Psoas muscle (tissue), 8 donors: ENCODE measurements around the gene SMURF1. TPM values are rescaled to one million over a fixed set of nuclear protein-coding genes. Genes with fewer than 3 reads are reported as not detected.

Experiments
- ATAC-seq, 4 donors: fragments of 200-7000 bp; cut with Tn5 transposase; one replicate each; pipeline ENCODE4 v1.9.1; 2020; ENCODE audit warnings: moderate library complexity in 3 of 4, mild to moderate bottlenecking in 2 of 4
- DNase-seq, 2 donors: peaks; one replicate each; pipeline ENCODE4 v3.0.0-alpha.2; 2020
- H3K27ac ChIP-seq: fragments of 200-600 bp; one replicate; pipeline ENCODE4 v1.8.0; 2022
- H3K27me3 ChIP-seq, 3 donors: fragments of 200-600 bp in 1 of 3; one replicate each; pipeline versions ENCODE4 v1.6.1 to v1.8.0; 2013 to 2022; ENCODE audit warnings: low read length in 2 of 3, mild to moderate bottlenecking in 2 of 3, moderate library complexity in 1 of 3; ENCODE audit not compliant: insufficient read depth in 3 of 3
- H3K36me3 ChIP-seq, 2 donors: fragments of 200-600 bp in 1 of 2; one replicate each; pipeline versions ENCODE4 v1.6.1 to v1.8.0; 2013 to 2022; ENCODE audit warnings: low read depth in 1 of 2, mild to moderate bottlenecking in 1 of 2, moderate library complexity in 1 of 2; ENCODE audit not compliant: insufficient read depth in 1 of 2
- H3K4me1 ChIP-seq: fragments of 200-600 bp; one replicate; pipeline ENCODE4 v1.8.0; 2022
- H3K4me3 ChIP-seq: fragments of 200-600 bp; one replicate; pipeline ENCODE4 v1.8.0; 2022; ENCODE audit warnings: mild to moderate bottlenecking
- H3K9me3 ChIP-seq: fragments of 200-600 bp; one replicate; pipeline ENCODE4 v1.8.0; 2022
- WGBS, 3 donors: extraction: QIAGEN DNeasy Blood & Tissue Kit; methylation state at CpG; one replicate each; pipeline versions ENCODE4 v1.1.6 to v1.1.7; 2013; 5-methylcytosine and 5-hydroxymethylcytosine counted together
- intact Hi-C, 2 donors: fragments of 100-400 bp; cut with DNase I; formaldehyde crosslinking; loops; one replicate each; pipeline versions ENCODE4 v1.11.0 to v1.14.2; 2022
- polyA plus RNA-seq, 3 donors: library from polyadenylated mRNA; stranded (reverse); fragments of 200-250 nt; gene quantifications; one replicate each; pipeline ENCODE4 v1.2.3, GENCODE V29; 2013
- total RNA-seq, 4 donors: library from RNA; stranded (reverse); fragmentation: NEBNext Ultra II Directional in 2 of 4; extraction: Animal tissue kit (Norgen Biotek cat#: 25700) in 2 of 4; gene quantifications; one replicate each; pipeline versions ENCODE4 v1.2.1 to v1.2.4, GENCODE V29; 2021 to 2023
- TF ChIP-seq, protein P1 (sequence below): fragments of 200-600 bp; IDR thresholded peaks from one replicate; pipeline ENCODE4 v1.8.0; 2022; ENCODE audit warnings: antibody characterized with exemption
- donor health status: healthy with polysubstance abuse.
- donor health status: DM: no; HTN: no; CAD: no; lungs with moderate emphysema.
- donor health status: Bipolar disorder and iron deficiency.
- donor health status: healthy.
- donor health status: DM: yes; HTN: yes; CAD: no.
- donor health status: DM: no; HTN: no; CAD: no.
- donor health status: DM: no; HTN: no; CAD: no.
- donor health status: DM: yes; HTN: yes; CAD: no.

SMURF1 gene
- total and polyA plus RNA-seq, 7 donors = 5.8 to 16.9 (median 10.2) TPM

DNA sequence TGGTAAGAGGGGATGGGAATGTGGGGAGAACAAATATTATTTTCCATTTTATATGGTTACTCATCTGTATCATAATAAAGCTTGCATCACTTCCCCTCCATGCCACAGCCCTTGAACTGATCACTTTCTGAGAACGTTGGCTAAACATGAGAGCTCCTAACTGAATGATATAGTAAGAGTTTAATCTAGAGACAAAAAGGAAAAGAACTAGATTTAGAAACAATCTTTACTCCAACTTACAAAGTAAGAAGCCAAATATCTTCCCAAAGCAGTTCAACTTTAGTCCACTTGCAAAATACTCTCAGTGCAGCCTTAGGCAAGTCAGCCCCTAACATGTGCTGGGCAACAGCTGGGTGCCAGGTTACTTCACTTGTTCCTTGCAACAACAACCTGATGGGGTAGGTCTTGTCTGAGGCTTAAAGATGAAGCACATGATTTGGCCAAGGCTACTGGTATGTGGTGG lies 20.3 kb downstream of the SMURF1 start:
- peak in 1 of 2 donors; percentile 27 for DNase-seq
- TF ChIP-seq, protein P1, sequence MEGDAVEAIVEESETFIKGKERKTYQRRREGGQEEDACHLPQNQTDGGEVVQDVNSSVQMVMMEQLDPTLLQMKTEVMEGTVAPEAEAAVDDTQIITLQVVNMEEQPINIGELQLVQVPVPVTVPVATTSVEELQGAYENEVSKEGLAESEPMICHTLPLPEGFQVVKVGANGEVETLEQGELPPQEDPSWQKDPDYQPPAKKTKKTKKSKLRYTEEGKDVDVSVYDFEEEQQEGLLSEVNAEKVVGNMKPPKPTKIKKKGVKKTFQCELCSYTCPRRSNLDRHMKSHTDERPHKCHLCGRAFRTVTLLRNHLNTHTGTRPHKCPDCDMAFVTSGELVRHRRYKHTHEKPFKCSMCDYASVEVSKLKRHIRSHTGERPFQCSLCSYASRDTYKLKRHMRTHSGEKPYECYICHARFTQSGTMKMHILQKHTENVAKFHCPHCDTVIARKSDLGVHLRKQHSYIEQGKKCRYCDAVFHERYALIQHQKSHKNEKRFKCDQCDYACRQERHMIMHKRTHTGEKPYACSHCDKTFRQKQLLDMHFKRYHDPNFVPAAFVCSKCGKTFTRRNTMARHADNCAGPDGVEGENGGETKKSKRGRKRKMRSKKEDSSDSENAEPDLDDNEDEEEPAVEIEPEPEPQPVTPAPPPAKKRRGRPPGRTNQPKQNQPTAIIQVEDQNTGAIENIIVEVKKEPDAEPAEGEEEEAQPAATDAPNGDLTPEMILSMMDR = no peak
- H3K4me1 ChIP-seq = peaks cover 58% of the 10 kb centered on the region
- no peak overlapping the region for H3K27ac ChIP-seq
- H3K36me3 ChIP-seq = no peaks in the 10 kb centered on the region
- intact Hi-C loops = loop anchor here in 1 of 2 donors (10.0 kb wide), 1 partner anchor 49 kb away; no protein-coding TSS in a partner anchor
- no peak overlapping the region for H3K4me3 ChIP-seq
- 45 to 70% (median 70%) methylated on average over 1 of the region's 1 CpG for WGBS, 3 donors
- no peaks in the 10 kb centered on the region for H3K9me3 ChIP-seq
- peak in 3 of 4 donors; percentile 61 to 80 (median 79) for ATAC-seq
- H3K27me3 ChIP-seq = no peaks in the 10 kb centered on the region

DNA sequence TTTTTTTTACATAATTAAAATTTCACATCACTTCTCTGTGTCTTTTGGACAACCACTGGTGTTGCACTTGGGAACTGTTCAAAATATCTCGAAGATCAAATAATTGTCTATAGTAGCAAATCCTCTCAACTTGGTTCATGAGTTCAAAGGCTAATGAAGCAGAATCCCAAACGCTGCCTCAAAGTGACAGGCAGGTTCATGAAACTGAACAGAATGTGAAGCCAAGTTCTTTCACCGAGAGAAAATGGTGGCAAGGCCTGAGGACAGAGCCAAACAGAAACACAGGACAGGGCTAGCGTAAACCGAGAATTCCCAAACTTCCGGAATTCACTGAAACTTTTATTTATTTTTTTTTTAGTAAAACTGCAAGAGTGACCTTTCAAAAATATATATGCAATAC lies 21.1 kb downstream of the SMURF1 start:
- DNase-seq (no peak), ATAC-seq (no peak)
- no peaks in the 10 kb centered on the region for H3K27me3 ChIP-seq
- H3K9me3 ChIP-seq = no peaks in the 10 kb centered on the region
- peaks cover 51% of the 10 kb centered on the region for H3K4me1 ChIP-seq
- no peak overlapping the region for H3K4me3 ChIP-seq
- TF ChIP-seq, protein P1 = no peak
- WGBS, 3 donors = 74 to 95% (median 89%) methylated on average over 6 of the region's 6 CpGs
- H3K27ac ChIP-seq = no peak overlapping the region
- no peaks in the 10 kb centered on the region for H3K36me3 ChIP-seq
- intact Hi-C loops = loop anchor here in 1 of 2 donors (10.0 kb wide), 1 partner anchor 48 kb away; no protein-coding TSS in a partner anchor

DNA sequence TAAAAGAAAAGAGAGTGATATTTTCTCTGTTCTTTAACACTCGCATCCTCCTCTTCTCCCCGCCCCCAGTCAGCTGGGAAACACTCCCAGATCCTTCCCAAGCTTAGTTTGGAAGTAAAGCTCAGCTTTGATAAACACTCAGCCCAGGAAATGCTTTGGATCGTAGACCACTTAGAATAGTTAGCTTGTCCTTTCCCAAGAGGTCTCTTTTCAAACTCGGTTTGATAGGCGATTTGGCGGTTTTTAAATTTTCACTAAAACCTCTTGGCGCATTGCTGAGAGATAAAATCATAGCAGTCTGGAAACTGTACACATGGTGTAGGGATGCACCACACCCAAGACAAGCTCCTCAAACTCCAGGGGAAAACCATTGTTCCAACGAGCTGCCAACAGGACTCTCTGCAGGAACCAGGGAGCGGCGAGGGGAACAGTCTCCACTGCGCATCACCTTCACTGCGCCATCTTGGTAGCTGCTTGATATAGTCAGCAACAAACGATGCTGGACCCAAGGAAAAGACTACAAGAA lies 22.3 kb downstream of the SMURF1 start:
- Histone ChIP-seq H3K27ac (no peak overlapping the region), H3K27me3 (no peaks in the 10 kb centered on the region), H3K4me3 (peak overlapping the region; percentile 9), H3K36me3 (no peaks in the 10 kb centered on the region), H3K9me3 (peaks cover 3% of the 10 kb centered on the region), H3K4me1 (peaks cover 47% of the 10 kb centered on the region)
- intact Hi-C loops = loop anchor here in 1 of 2 donors (10.0 kb wide), 1 partner anchor 47 kb away; no protein-coding TSS in a partner anchor
- TF ChIP-seq, protein P1 = no peak
- no peak for ATAC-seq
- DNase-seq = no peak
- WGBS, 3 donors = 73 to 77% (median 74%) methylated on average over 13 of the region's 13 CpGs

DNA sequence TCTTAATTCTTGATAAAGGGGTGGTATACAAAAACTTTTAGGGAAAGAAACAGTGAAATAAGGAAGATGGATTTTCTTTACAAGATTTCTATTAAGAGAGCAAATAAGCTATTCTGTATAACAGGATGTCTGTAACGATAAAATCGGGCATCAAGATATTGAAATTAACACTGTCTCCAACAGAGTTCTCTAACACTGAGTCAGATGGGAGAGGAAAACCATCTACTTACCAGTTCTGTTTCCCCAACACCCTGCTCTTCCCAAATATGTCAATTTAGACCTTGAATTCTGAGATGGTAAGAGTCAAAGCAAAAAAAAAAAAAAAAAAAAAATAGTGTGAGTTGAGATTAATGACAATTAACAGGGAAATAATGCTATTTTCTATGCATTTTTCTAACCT lies 23.0 kb downstream of the SMURF1 start:
- Histone ChIP-seq H3K27me3 (no peaks in the 10 kb centered on the region), H3K4me1 (peaks cover 47% of the 10 kb centered on the region), H3K9me3 (peaks cover 3% of the 10 kb centered on the region), H3K4me3 (no peak overlapping the region), H3K27ac (no peak overlapping the region), H3K36me3 (no peaks in the 10 kb centered on the region)
- TF ChIP-seq, protein P1 = no peak
- DNase-seq (no peak), ATAC-seq (no peak)
- WGBS, 3 donors = 74 to 77% (median 76%) methylated on average over 2 of the region's 2 CpGs
- intact Hi-C loops = loop anchor here in 1 of 2 donors (10.0 kb wide), 1 partner anchor 46 kb away; no protein-coding TSS in a partner anchor
